BE2C (cell line): Measurements from ENCODE around the gene NDUFA8.

ENCODE experiments used
- DNase-seq: peaks from one replicate; pipeline ENCODE4 v3.0.0-alpha.2; 2020
- H3K27me3 ChIP-seq: fragments of 250-450 bp; sonication (Bioruptor Pico); 2 replicates; pipeline ENCODE4 v1.5.1; 2020; ENCODE audit warnings: mild to moderate bottlenecking
- H3K36me3 ChIP-seq: fragments of 250-450 bp; sonication (Bioruptor Pico); 2 replicates; pipeline ENCODE4 v1.5.1; 2020; ENCODE audit warnings: mild to moderate bottlenecking
- H3K4me1 ChIP-seq: fragments of 250-450 bp; sonication (Bioruptor Pico); 2 replicates; pipeline ENCODE4 v1.5.1; 2020
- H3K4me3 ChIP-seq: 2 replicates; pipeline ENCODE4 v1.5.1; 2011; ENCODE audit warnings: low read depth, low read length
- H3K9me3 ChIP-seq: fragments of 250-450 bp; sonication (Bioruptor Pico); 2 replicates; pipeline ENCODE4 v1.5.1; 2020
- CTCF ChIP-seq: IDR thresholded peaks from 2 replicates; pipeline ENCODE4 v1.5.1; 2012; ENCODE audit warnings: mild to moderate bottlenecking, low read depth, low read length

The NDUFA8 gene

DNA sequence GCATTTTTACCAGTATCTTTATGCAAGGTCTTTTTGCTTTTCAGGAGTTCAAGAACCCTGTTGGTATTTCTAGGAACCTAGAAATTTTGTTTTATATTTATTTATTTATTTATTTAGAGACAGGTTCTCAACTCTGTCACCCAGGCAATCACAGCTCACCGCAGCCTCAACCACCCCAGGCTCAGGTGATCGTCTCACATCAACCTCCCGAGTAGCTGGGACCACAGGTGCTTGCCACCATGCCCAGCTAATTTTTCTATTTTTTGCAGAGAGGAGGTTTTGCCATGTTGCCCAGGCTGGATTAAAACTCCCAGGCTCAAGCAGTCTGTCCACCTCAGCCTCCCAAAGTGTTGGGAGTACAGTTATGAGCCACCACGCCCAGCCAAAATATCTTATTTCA is 36.3 kb upstream of the NDUFA8 start:
- no peaks in the 10 kb centered on the region for H3K27me3 ChIP-seq
- no peaks in the 10 kb centered on the region for H3K4me1 ChIP-seq
- H3K4me3 ChIP-seq = no peak overlapping the region
- DNase-seq = no peak
- no peaks in the 10 kb centered on the region for H3K9me3 ChIP-seq
- no peaks in the 10 kb centered on the region for H3K36me3 ChIP-seq
- TF ChIP-seq CTCF = no peak

DNA sequence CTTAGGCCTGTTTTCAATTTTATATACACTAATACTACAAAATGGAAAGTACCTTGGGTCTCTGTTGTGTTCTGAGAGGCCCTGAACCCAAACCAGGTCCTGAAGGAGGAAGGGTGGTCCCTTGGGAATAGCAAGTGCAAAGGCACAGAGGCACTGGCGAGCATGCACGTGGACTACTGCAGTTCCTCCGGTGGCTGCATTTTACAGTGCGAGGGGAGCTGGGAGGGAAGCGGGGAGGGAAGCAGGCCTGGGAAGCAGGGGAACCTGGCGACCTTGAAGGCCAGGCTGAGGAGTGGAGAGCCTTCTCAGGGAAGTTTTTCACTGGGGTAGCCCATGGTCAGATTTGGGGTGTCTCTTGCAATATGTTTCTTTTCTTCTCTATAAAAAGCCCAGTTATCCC is 34.1 kb upstream of the NDUFA8 start:
- H3K27me3 ChIP-seq = no peaks in the 10 kb centered on the region
- no peak for DNase-seq
- H3K4me1 ChIP-seq = no peaks in the 10 kb centered on the region
- no peak overlapping the region for H3K4me3 ChIP-seq
- no peak for TF ChIP-seq CTCF
- H3K9me3 ChIP-seq = no peaks in the 10 kb centered on the region
- H3K36me3 ChIP-seq = no peaks in the 10 kb centered on the region

DNA sequence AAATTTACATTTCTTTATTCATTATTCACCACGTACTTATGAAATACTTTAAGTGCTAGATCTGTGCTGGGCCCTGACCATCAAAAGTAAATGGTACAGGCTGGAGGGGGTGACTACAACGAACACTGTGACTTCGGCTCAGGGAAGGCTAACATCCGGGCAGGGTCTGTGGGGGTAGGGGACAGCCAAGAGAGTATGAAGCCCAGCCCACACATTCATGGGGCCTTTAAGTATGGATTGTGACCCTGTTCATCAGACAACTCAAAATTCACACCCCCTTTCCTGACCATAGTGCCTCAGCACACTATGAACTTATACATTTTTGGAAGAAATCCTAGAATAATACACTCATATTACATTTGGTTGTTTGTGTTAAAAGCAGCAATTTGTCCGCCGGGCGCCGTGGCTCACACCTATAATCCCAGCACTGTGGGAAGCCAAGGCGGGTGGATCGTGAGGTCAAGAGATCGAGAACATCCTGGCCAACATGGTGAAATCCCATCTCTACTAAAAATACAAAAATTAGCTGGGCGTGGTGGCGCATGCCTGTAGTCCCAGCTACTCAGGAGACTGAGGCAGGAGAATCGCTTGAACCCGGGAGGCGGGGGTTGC is 33.4 kb upstream of the NDUFA8 start:
- no peak for DNase-seq
- Histone ChIP-seq H3K4me1 (no peaks in the 10 kb centered on the region), H3K36me3 (no peaks in the 10 kb centered on the region), H3K27me3 (no peaks in the 10 kb centered on the region), H3K4me3 (no peak overlapping the region), H3K9me3 (no peaks in the 10 kb centered on the region)
- TF ChIP-seq CTCF = no peak

GRCh38 chr9:122192261-122192875 is 32.8 kb upstream of the NDUFA8 start:
- TF ChIP-seq CTCF = no peak
- Histone ChIP-seq H3K36me3 (no peaks in the 10 kb centered on the region), H3K4me3 (no peak overlapping the region), H3K27me3 (no peaks in the 10 kb centered on the region), H3K9me3 (no peaks in the 10 kb centered on the region), H3K4me1 (no peaks in the 10 kb centered on the region)
- DNase-seq = no peak

DNA sequence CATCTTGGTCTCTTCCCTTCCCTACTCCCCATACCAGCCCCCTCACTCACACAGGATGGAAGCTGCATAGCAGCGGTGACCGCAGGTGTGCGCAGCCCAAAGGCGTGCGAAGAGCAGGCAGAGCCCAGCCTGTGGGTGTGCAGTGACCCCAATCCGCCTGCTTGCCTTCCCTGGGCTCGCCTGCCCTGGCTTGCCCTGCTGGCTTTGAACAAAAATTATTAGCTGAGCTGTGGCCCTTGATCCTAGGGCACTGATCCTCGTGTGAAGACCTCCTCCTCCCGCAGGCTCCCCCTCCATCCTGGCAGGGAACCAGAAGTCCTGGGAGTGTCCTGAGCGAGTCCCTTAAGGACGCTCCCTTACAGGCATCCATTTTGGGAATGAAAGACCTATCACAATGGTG is 32.0 kb upstream of the NDUFA8 start:
- no peak for DNase-seq
- Histone ChIP-seq H3K4me3 (no peak overlapping the region), H3K27me3 (no peaks in the 10 kb centered on the region), H3K4me1 (no peaks in the 10 kb centered on the region), H3K36me3 (no peaks in the 10 kb centered on the region), H3K9me3 (no peaks in the 10 kb centered on the region)
- TF ChIP-seq CTCF = no peak

DNA sequence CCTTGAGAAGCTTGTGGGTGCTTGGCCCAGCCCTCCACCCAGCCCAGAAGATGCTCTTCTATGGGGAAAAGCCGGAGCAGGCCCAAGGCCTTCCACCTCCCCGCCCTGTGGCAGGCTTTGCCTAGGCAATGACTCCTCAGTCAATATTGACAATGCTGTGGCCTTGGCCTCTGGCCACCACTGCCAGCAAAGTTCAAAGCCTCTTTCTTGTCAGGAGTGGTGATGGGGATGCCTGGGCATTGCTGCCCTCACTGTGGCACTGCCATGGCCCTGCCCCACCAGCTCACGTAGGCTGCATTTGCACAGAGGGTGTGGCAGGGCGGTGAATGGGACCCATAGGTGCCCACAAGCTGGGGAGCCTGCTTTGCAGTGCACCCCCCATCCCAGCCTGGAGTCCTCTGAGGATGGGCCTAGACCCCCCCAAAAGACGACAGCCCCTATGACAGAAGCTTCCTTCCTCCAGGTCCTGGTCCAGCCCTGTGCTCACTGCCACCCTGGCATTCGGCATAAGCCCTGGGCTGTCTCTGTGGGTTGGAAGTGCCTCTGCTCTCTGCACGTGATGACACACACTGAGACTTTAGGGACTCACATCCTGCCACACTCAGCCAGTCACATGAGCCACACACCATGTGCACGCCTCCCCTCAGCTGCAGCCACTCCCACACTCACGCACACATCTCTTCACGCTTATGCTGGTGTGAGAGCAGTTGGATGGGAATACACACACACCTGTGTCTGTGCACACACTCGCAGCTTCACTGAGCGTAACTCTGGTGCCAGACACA is 31.2 kb upstream of the NDUFA8 start:
- Histone ChIP-seq H3K4me3 (no peak overlapping the region), H3K36me3 (no peaks in the 10 kb centered on the region), H3K4me1 (no peaks in the 10 kb centered on the region), H3K27me3 (no peaks in the 10 kb centered on the region), H3K9me3 (no peaks in the 10 kb centered on the region)
- DNase-seq = no peak
- no peak for TF ChIP-seq CTCF
